HepG2 (cell line): ENCODE data around the gene TLE5. TPM values are rescaled to one million over a fixed set of nuclear protein-coding genes. Genes with fewer than 3 reads are reported as not detected.

Experiments
- EED ChIP-seq: sonication (generic); formaldehyde crosslinking; IDR thresholded peaks from 2 replicates; pipeline ENCODE4 v1.5.0; 2020; ENCODE audit warnings: mild to moderate bottlenecking, missing genetic modification reagents
- HNRNPLL ChIP-seq: fragments of 200-400 bp; formaldehyde crosslinking; IDR thresholded peaks from 2 replicates; pipeline ENCODE4 v1.6.1; 2017; ENCODE audit warnings: mild to moderate bottlenecking, low read depth, low read length; ENCODE audit not compliant: poor library complexity, severe bottlenecking
- MAX ChIP-seq: IDR thresholded peaks from 2 replicates; pipeline ENCODE4 v1.6.1; 2012; ENCODE audit warnings: inconsistent platforms
- PATZ1 ChIP-seq: sonication (generic); formaldehyde crosslinking; IDR thresholded peaks from 2 replicates; pipeline ENCODE4 v1.4.0; 2020; ENCODE audit warnings: missing genetic modification reagents
- SAP130 ChIP-seq: IDR thresholded peaks from 2 replicates; pipeline ENCODE4 v1.6.1; 2016; ENCODE audit warnings: low read depth
- SUZ12 ChIP-seq: fragments of 150-350 bp; IDR thresholded peaks from 2 replicates; pipeline ENCODE4 v1.6.1; 2014; ENCODE audit warnings: low read depth, low read length
- TFAP4 ChIP-seq: sonication (generic); IDR thresholded peaks from 2 replicates; pipeline ENCODE4 v1.6.1; 2016; ENCODE audit warnings: low read depth, borderline replicate concordance
- ZNF264 ChIP-seq: sonication (generic); formaldehyde crosslinking; IDR thresholded peaks from 2 replicates; pipeline ENCODE4 v1.4.0; 2020; ENCODE audit warnings: missing genetic modification reagents
- ZNF503 ChIP-seq: sonication (generic); formaldehyde crosslinking; IDR thresholded peaks from 2 replicates; pipeline ENCODE4 v1.4.0; 2020; ENCODE audit warnings: missing genetic modification reagents
- ZNF646 ChIP-seq: sonication (generic); formaldehyde crosslinking; IDR thresholded peaks from 2 replicates; pipeline ENCODE4 v1.9.0; 2021; ENCODE audit warnings: mild to moderate bottlenecking, missing genetic modification reagents
- ZNF691 ChIP-seq: sonication (generic); formaldehyde crosslinking; IDR thresholded peaks from 2 replicates; pipeline ENCODE4 v1.4.0; 2020; ENCODE audit warnings: missing genetic modification reagents, low read depth, mild to moderate bottlenecking, borderline replicate concordance
- ZNF770 ChIP-seq: sonication (generic); formaldehyde crosslinking; IDR thresholded peaks from 2 replicates; pipeline ENCODE4 v1.5.0; 2020; ENCODE audit warnings: mild to moderate bottlenecking, missing genetic modification reagents
- polyA plus RNA-seq, 8 experiments: library from polyadenylated mRNA; depleted of rRNA in 3 of 8; stranded (reverse) in 7 of 8; unstranded in 1 of 8; fragments of >200 nt; fragmentation: Illumina TruSeq in 4 of 8; extraction: Trizol in 4 of 8; gene quantifications; 2 replicates each; pipeline versions ENCODE4 v1.2.1 to v1.2.3, GENCODE V29; 2011 to 2016; ENCODE audit warnings: low read depth in 4 of 8, missing spikeins in 1 of 8, mixed read lengths in 1 of 8; ENCODE audit not compliant: insufficient read depth in 1 of 8
- total RNA-seq, 5 experiments: library from RNA; depleted of rRNA; stranded (reverse); fragments of >200 nt; fragmentation: Illumina TruSeq; extraction: Trizol; gene quantifications; 2 replicates each; pipeline ENCODE4 v1.2.3, GENCODE V29; 2016; ENCODE audit warnings: low read depth in 1 of 5

Gene TLE5
- total and polyA plus RNA-seq, 2 of the 13 experiments (the other 11 are each of a cell fraction or from before 2014, with no cell fraction given): 62.8 to 189 TPM

- TF ChIP-seq ZNF646 (CRISPR knock-in tag): no peak
- TF ChIP-seq ZNF770 (CRISPR knock-in tag): peak; percentile 90
- TF ChIP-seq MAX: peak; percentile 29; the same call in 1 of the 2 replicates
- peak; percentile 75 for TF ChIP-seq PATZ1 (CRISPR knock-in tag)
- peak; percentile 65; the same call in 1 of the 2 replicates for TF ChIP-seq ZNF503 (CRISPR knock-in tag)
- no peak for TF ChIP-seq EED (CRISPR knock-in tag)
- peak; percentile 51 for TF ChIP-seq HNRNPLL
- TF ChIP-seq TFAP4: peak; percentile 20; the same call in 1 of the 2 replicates
- 0 out of 2 replicates have a peak, but pooled peaks have one; percentile 53 for TF ChIP-seq ZNF691 (CRISPR knock-in tag)
- peak; percentile 76 for TF ChIP-seq SUZ12
- peak; percentile 36; the same call in 1 of the 2 replicates for TF ChIP-seq ZNF264 (CRISPR knock-in tag)
- peak; percentile 47 for TF ChIP-seq SAP130 (CRISPR knock-in tag)
Observed at GRCh38 chr19:3036119-3036976, 25.9 kb downstream of the TLE5 start (continued).
